HG03457 (cell line): Measurements from ENCODE around the gene ATP6V0A1.
"Not testable (repeated sequence)": the region's sequence is repeated elsewhere in the genome, so short reads cannot be mapped to it uniquely, and the experiment has no call there.

Experiments
- ATAC-seq: cut with Tn5 transposase; IDR thresholded peaks from one replicate; pipeline ENCODE4 v1.9.1; 2021; ENCODE audit warnings: moderate number of reproducible peaks; ENCODE audit not compliant: unreplicated experiment

ATP6V0A1 gene

GRCh38 chr17:42475835-42476234, 17.2 kb downstream of the ATP6V0A1 start:
- no peak for ATAC-seq

- ATAC-seq = no peak
Observed at GRCh38 chr17:42476411-42476810, 17.7 kb downstream of the ATP6V0A1 start.

- no peak for ATAC-seq
Observed at GRCh38 chr17:42477173-42477572, 18.5 kb downstream of the ATP6V0A1 start.

GRCh38 chr17:42477824-42478223, 19.1 kb downstream of the ATP6V0A1 start:
- ATAC-seq = not testable (repeated sequence)

GRCh38 chr17:42484304-42484703, 25.6 kb downstream of the ATP6V0A1 start:
- no peak for ATAC-seq

GRCh38 chr17:42485680-42486079, 27.0 kb downstream of the ATP6V0A1 start:
- no peak for ATAC-seq

GRCh38 chr17:42488032-42488431, 29.4 kb downstream of the ATP6V0A1 start:
- ATAC-seq = no peak

- no peak for ATAC-seq
Observed at GRCh38 chr17:42493319-42493718, 34.6 kb downstream of the ATP6V0A1 start.

GRCh38 chr17:42494673-42495072, 36.0 kb downstream of the ATP6V0A1 start:
- ATAC-seq = no peak

- ATAC-seq = no peak
Observed at GRCh38 chr17:42498828-42499227, 40.1 kb downstream of the ATP6V0A1 start.

GRCh38 chr17:42502091-42502490, 43.4 kb downstream of the ATP6V0A1 start:
- no peak for ATAC-seq

GRCh38 chr17:42502926-42503325, 44.2 kb downstream of the ATP6V0A1 start:
- ATAC-seq = no peak

GRCh38 chr17:42507671-42508070, 49.0 kb downstream of the ATP6V0A1 start:
- no peak for ATAC-seq

GRCh38 chr17:42508426-42509165, 49.9 kb downstream of the ATP6V0A1 start:
- ATAC-seq = no peak

- ATAC-seq = no peak
Observed at GRCh38 chr17:42509409-42509808, 50.7 kb downstream of the ATP6V0A1 start.

GRCh38 chr17:42509841-42510240, 51.2 kb downstream of the ATP6V0A1 start:
- ATAC-seq = no peak

- no peak for ATAC-seq
Observed at GRCh38 chr17:42512246-42512645, 53.6 kb downstream of the ATP6V0A1 start.

GRCh38 chr17:42512733-42513251, 54.1 kb downstream of the ATP6V0A1 start:
- no peak for ATAC-seq

GRCh38 chr17:42513686-42514085, 55.0 kb downstream of the ATP6V0A1 start:
- no peak for ATAC-seq

GRCh38 chr17:42514279-42514678, 55.6 kb downstream of the ATP6V0A1 start:
- no peak for ATAC-seq

- ATAC-seq = no peak
Observed at GRCh38 chr17:42514867-42515266, 56.2 kb downstream of the ATP6V0A1 start.

- ATAC-seq = no peak
Observed at GRCh38 chr17:42517516-42517915, 58.8 kb downstream of the ATP6V0A1 start.
